GM21723 (cell line): ENCODE data around the gene HAUS3.

Experiments used
- ATAC-seq: cut with Tn5 transposase; IDR thresholded peaks from one replicate; pipeline ENCODE4 v1.9.1; 2021; ENCODE audit warnings: mild to moderate bottlenecking, moderate library complexity; ENCODE audit not compliant: unreplicated experiment

HAUS3 gene

GRCh38 chr4:2241410-2242353, at the start of gene HAUS3, which contains the start of gene POLN:
TSS of gene HAUS3 (minus strand) at chr4:2242121. CDS start at chr4:2240946, 1,175 bp downstream.
TSS of gene POLN (minus strand) at chr4:2242121. CDS start at chr4:2229231, 12,890 bp downstream.
- ATAC-seq = peak; percentile 86

- ATAC-seq = no peak
Measured at GRCh38 chr4:2290974-2291704, 49.2 kb upstream of the HAUS3 start.

- no peak for ATAC-seq
Measured at GRCh38 chr4:2290488-2290887, 48.6 kb upstream of the HAUS3 start.

- ATAC-seq = no peak
Measured at GRCh38 chr4:2289955-2290333, 48.0 kb upstream of the HAUS3 start.

GRCh38 chr4:2289311-2289954, 47.5 kb upstream of the HAUS3 start:
- no peak for ATAC-seq

GRCh38 chr4:2288051-2288541, 46.2 kb upstream of the HAUS3 start:
- no peak for ATAC-seq

GRCh38 chr4:2287594-2287915, 45.6 kb upstream of the HAUS3 start:
- ATAC-seq = no peak

GRCh38 chr4:2286904-2287593, 45.1 kb upstream of the HAUS3 start:
- no peak for ATAC-seq

GRCh38 chr4:2285613-2286381, 43.9 kb upstream of the HAUS3 start:
- ATAC-seq = no peak

GRCh38 chr4:2284934-2285612, 43.2 kb upstream of the HAUS3 start:
- no peak for ATAC-seq

- ATAC-seq = no peak
Measured at GRCh38 chr4:2284161-2284933, 42.4 kb upstream of the HAUS3 start.

GRCh38 chr4:2283199-2283711, 41.3 kb upstream of the HAUS3 start:
- no peak for ATAC-seq

GRCh38 chr4:2281575-2282343, 39.8 kb upstream of the HAUS3 start:
- peak; percentile 75 for ATAC-seq

- ATAC-seq = no peak
Measured at GRCh38 chr4:2280531-2281300, 38.8 kb upstream of the HAUS3 start.

- ATAC-seq = no peak
Measured at GRCh38 chr4:2277956-2278355, 36.0 kb upstream of the HAUS3 start.

- no peak for ATAC-seq
Measured at GRCh38 chr4:2276581-2277325, 34.8 kb upstream of the HAUS3 start.
